ENCODE results near the gene CDK8. TPM values are rescaled to one million over a fixed set of nuclear protein-coding genes. Genes with fewer than 3 reads are reported as not detected.

CDK8 gene
- polyA plus RNA-seq, 2 of the 4 experiments (the other 2 are of a cell fraction): 9.9 to 20.9 TPM

- Histone ChIP-seq H3K4me2 (peak overlapping the region; percentile 94), H3K9me3 (no peaks in the 10 kb centered on the region), H3K4me3 (peak overlapping the region; percentile 88), H3K4me1 (peaks cover 11% of the 10 kb centered on the region; the same call in 1 of the 3 replicates), H3K27ac (peak overlapping the region; percentile 89 to 100)
- no peak for TF ChIP-seq ZNF302 (CRISPR knock-in tag; IDR thresholded peaks at IDR 0.05)
- TF ChIP-seq CHD4 (IDR thresholded peaks at IDR 0.05; ENCODE audit: borderline replicate concordance): no peak
- no peak for TF ChIP-seq TFCP2L1 (CRISPR knock-in tag; IDR thresholded peaks at IDR 0.05)
- FAIRE-seq (no peak), ATAC-seq (peak; percentile 72 to 81), DNase-seq (ENCODE audit: low read depth in 1 of 2, low spot score in 1 of 2) (peak; percentile 8 to 33)
- WGBS (ENCODE audit: missing lambda C conversion rate): 0% methylated on average over 20 of the region's 35 CpGs
- ChIA-PET POLR2A (no interaction called here), CTCF (interaction anchor here (0.6 to 1.6 kb wide), 3 partner anchors 70 to 916 kb away, joined by 3 to 4 read pairs (median 3); no protein-coding TSS in a partner anchor)
These were observed 718 bp downstream of the CDK8 start for GRCh38 chr13:26254583-26255111.

GRCh38 chr13:26255115-26255514 is 1.2 kb downstream of the CDK8 start:
- POLR2A ChIA-PET: no interaction called here
- DNase-seq (ENCODE audit: low read depth in 1 of 2, low spot score in 1 of 2): no peak
- no peak for ATAC-seq
- Histone ChIP-seq H3K4me1 (peaks cover 11% of the 10 kb centered on the region; the same call in 1 of the 3 replicates), H3K9me3 (no peaks in the 10 kb centered on the region), H3K4me3 (peak overlapping the region; percentile 88), H3K4me2 (peak overlapping the region; percentile 94), H3K27ac (peak overlapping the region; percentile 89 to 100)
- FAIRE-seq: no peak
- 4% methylated on average over 7 of the region's 7 CpGs for WGBS (ENCODE audit: missing lambda C conversion rate)
- TF ChIP-seq JUN (IDR thresholded peaks at IDR 0.05): no peak
- TF ChIP-seq SMC3 (IDR thresholded peaks at IDR 0.05): no peak
- TF ChIP-seq FOSL2 (IDR thresholded peaks at IDR 0.05): no peak
- no peak for TF ChIP-seq FOSL2 (CRISPR knock-in tag; IDR thresholded peaks at IDR 0.05)
- no peak for TF ChIP-seq GATA3 (IDR thresholded peaks at IDR 0.05; ENCODE audit: borderline replicate concordance)
- no peak for TF ChIP-seq RAD21 (conservative IDR thresholded peaks at IDR 0.05 in 1 of 2, IDR thresholded peaks at IDR 0.05 in 1 of 2)
- no peak for TF ChIP-seq CBX2 (IDR thresholded peaks at IDR 0.05; ENCODE audit: borderline replicate concordance, low read depth)
- no peak for TF ChIP-seq HDAC2 (IDR thresholded peaks at IDR 0.05)
- TF ChIP-seq HOXA7 (CRISPR knock-in tag; IDR thresholded peaks at IDR 0.05): no peak
- TF ChIP-seq REST (IDR thresholded peaks at IDR 0.05): no peak
- no peak for TF ChIP-seq KDM5A (IDR thresholded peaks at IDR 0.05)
- no peak for TF ChIP-seq JUNB (IDR thresholded peaks at IDR 0.05)
- no peak for TF ChIP-seq RFX5 (IDR thresholded peaks at IDR 0.05)
- no peak for TF ChIP-seq CHD4 (IDR thresholded peaks at IDR 0.05; ENCODE audit: borderline replicate concordance)
- TF ChIP-seq HEYL (CRISPR knock-in tag; IDR thresholded peaks at IDR 0.05): no peak
- CTCF ChIA-PET: interaction anchor here (0.6 to 1.6 kb wide), 3 partner anchors 70 to 915 kb away, joined by 3 to 4 read pairs (median 3); no protein-coding TSS in a partner anchor

GRCh38 chr13:26255691-26256277 is 1.9 kb downstream of the CDK8 start:
- no peak for FAIRE-seq
- DNase-seq (ENCODE audit: low read depth in 1 of 2, low spot score in 1 of 2): peak in 1 of 2 experiments; percentile 1
- H3K27ac ChIP-seq: no peak overlapping the region
- ATAC-seq: no peak
- CTCF ChIA-PET: interaction anchor here (1.1 to 1.6 kb wide), 2 partner anchors 71 to 141 kb away, joined by 3 read pairs; no protein-coding TSS in a partner anchor
- H3K4me3 ChIP-seq: peak overlapping the region; percentile 88
- 65% methylated on average over 10 of the region's 10 CpGs for WGBS (ENCODE audit: missing lambda C conversion rate)
- no peaks in the 10 kb centered on the region for H3K9me3 ChIP-seq
- POLR2A ChIA-PET: no interaction called here
- peaks cover 11% of the 10 kb centered on the region; the same call in 1 of the 3 replicates for H3K4me1 ChIP-seq
- peak overlapping the region; percentile 94 for H3K4me2 ChIP-seq
- no peak for TF ChIP-seq ATOH8 (CRISPR knock-in tag; IDR thresholded peaks at IDR 0.05; ENCODE audit: low read depth)
- TF ChIP-seq RNF2 (IDR thresholded peaks at IDR 0.05; ENCODE audit: borderline replicate concordance, low read depth): no peak
- TF ChIP-seq HOXB13 (CRISPR knock-in tag; IDR thresholded peaks at IDR 0.05; ENCODE audit: low read depth): no peak
- TF ChIP-seq REST (IDR thresholded peaks at IDR 0.05): no peak
- no peak for TF ChIP-seq CHD4 (IDR thresholded peaks at IDR 0.05; ENCODE audit: borderline replicate concordance)
- TF ChIP-seq FOXS1 (CRISPR knock-in tag; IDR thresholded peaks at IDR 0.05): no peak
- TF ChIP-seq NFE2L2 (conservative IDR thresholded peaks at IDR 0.05; ENCODE audit: low read length): no peak
- no peak for TF ChIP-seq POLR2A (IDR thresholded peaks at IDR 0.05; ENCODE audit: low read length)
- no peak for TF ChIP-seq ZC3H11A (IDR thresholded peaks at IDR 0.05)
- TF ChIP-seq BCL3 (IDR thresholded peaks at IDR 0.05): no peak
- TF ChIP-seq KDM5A (IDR thresholded peaks at IDR 0.05): no peak
- no peak for TF ChIP-seq SMC3 (IDR thresholded peaks at IDR 0.05)
